ENCODE results near the gene MOK. TPM values are rescaled to one million over a fixed set of nuclear protein-coding genes. Genes with fewer than 3 reads are reported as not detected.

MOK gene
- total RNA-seq, 2 experiments from 2014 or later: 6.5 to 7.4 TPM

DNA sequence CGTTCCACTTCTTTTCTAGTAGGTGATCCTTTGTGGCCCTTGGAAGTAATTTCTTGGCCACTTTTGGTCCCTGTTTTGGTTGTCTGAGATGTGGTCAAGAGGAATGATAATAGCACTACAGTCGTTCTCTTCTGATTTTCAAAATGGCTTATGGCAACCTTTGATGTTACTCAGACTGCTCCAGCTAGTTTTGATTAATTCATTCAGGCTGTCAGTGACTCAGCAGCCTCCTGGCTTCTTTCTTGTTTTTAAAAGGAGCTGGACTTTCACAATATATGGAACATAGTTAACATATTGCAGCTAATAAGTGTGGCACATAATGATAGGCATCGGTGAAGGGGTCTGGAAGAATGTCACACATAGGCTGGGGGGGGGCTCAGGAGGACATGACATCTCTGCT, 117.9 kb downstream of the MOK start:
- Mint-ChIP-seq H3K9me3 (no peaks in the 10 kb centered on the region), H3K4me1 (peaks cover 60% of the 10 kb centered on the region), H3K36me3 (peaks cover 3% of the 10 kb centered on the region), H3K4me3 (no peak overlapping the region), H3K27ac (peak overlapping the region; percentile 70), H3K27me3 (no peaks in the 10 kb centered on the region)
- DNase-seq: no peak

DNA sequence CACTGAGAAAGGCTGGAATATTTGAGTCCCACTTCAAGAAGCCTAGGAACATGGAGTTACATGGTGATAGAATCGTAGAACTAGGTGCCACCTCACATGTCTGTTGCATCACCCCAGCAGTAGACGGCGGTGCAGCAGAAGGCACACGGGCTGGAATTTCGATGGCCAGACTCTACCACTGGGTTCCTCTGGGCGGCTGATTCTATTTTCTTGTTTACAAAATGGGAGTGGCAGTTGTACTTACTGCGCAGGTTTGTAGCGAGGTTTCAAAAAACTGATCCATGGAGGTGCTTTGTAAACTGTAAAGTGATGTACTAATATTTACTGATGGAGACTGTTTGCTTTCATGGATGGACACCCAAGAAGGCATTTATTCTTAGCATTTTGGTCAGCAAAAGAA, 119.6 kb downstream of the MOK start:
- Mint-ChIP-seq H3K27me3 (no peaks in the 10 kb centered on the region), H3K36me3 (peaks cover 3% of the 10 kb centered on the region), H3K4me1 (peaks cover 69% of the 10 kb centered on the region), H3K4me3 (no peak overlapping the region), H3K9me3 (no peaks in the 10 kb centered on the region), H3K27ac (peak overlapping the region; percentile 56)
- no peak for DNase-seq

DNA sequence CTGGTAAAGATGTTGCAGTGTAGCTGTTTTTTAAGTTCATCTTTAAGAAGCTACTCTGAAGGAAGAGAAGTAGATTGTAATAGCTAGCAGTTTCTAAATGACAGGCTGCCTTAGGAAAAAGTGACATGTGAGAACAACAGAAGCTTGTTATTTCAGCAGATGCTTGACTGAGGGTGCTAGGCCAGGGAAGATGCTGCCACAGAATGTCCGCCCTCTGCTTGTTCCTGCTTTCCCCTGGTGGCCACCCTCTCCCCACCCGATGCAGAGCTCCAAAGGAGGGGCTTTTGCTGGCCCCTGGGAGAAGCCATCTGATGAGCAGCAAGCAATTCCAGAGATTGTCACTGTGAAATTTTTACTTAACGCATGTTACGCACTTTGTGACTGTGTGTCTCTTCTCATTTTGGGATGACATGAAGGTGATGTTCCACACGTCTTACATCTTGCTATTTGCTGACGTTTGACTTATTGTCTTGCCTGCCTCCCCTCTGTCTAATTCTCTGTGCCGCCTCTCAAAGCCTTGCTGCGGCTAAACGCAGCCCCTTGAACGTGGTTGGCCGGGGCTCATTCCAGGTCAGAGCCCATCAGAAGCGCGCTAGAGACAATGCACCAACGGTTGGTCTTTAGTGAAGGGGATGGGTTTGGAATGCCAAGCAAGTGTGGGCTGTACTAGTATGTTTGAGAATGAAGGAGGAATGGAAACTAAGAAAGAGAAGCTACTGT, 120.5 kb downstream of the MOK start:
- Mint-ChIP-seq H3K4me3 (peak overlapping the region; percentile 14), H3K27ac (peak overlapping the region; percentile 87)

DNA sequence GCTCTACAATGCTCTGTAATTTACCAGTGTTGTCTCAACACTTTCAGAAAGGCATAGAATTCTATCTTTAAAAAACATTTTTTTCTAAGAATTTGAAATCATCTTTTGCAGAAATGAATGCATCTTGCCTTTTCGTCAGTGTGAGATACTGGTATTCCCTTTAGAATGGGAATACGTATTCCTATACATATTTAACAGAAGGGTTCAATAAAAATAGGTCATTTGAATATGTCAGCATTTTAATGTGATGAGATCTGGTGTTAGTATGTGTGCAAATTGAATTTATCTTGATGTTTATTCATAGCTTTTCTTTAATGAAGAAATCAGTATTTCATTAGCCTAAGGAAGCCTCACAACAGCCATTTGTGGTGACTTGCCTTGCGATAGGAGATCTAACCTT, 121.1 kb downstream of the MOK start:
- Mint-ChIP-seq H3K27ac (peak overlapping the region; percentile 87), H3K9me3 (no peaks in the 10 kb centered on the region), H3K4me1 (peaks cover 69% of the 10 kb centered on the region), H3K27me3 (no peaks in the 10 kb centered on the region), H3K4me3 (peak overlapping the region; percentile 14), H3K36me3 (peaks cover 3% of the 10 kb centered on the region)
- no peak for DNase-seq

More for the DNA sequence above, 120.5 kb downstream of the MOK start:
- DNase-seq: peak; percentile 43
- H3K9me3 Mint-ChIP-seq: no peaks in the 10 kb centered on the region
- peaks cover 3% of the 10 kb centered on the region for H3K36me3 Mint-ChIP-seq
- H3K27me3 Mint-ChIP-seq: no peaks in the 10 kb centered on the region
- H3K4me1 Mint-ChIP-seq: peaks cover 69% of the 10 kb centered on the region

DNA sequence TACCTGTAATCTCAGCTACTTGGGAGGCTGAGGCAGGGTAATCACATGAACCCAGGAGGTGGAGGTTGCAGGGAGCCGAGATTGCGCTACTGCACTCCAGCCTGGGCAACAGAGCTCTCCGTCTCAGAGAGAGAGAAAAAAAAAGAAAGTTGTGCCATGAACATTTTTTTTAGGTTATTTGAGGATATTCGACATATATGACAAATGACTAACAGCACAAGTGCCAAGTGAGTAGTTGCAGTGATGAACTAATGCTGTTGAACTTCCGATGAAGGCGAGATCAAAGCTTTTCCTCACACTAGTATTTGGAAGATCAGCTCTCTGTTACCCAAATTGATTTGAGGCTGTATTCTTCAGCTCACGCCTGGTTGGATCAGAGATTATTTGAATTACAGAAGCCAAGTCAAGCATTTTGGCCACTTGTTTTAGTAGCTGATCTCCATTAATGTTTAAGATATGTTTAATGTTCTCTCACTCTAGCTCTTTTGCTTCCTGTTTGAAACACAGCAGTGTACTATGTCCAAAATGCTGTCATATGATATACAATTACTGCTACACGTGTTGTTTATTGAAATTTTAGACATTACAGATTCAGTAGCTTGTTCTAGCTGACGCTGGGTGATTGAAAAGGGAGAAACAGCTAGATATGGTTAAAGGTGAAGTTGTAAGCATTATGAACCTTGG, 121.9 kb downstream of the MOK start:
- peak overlapping the region; percentile 87 for H3K27ac Mint-ChIP-seq
- peak overlapping the region; percentile 13 for H3K4me3 Mint-ChIP-seq
- H3K27me3 Mint-ChIP-seq: no peaks in the 10 kb centered on the region
- no peaks in the 10 kb centered on the region for H3K9me3 Mint-ChIP-seq
- H3K4me1 Mint-ChIP-seq: peaks cover 72% of the 10 kb centered on the region
- peaks cover 3% of the 10 kb centered on the region for H3K36me3 Mint-ChIP-seq
- no peak for DNase-seq

DNA sequence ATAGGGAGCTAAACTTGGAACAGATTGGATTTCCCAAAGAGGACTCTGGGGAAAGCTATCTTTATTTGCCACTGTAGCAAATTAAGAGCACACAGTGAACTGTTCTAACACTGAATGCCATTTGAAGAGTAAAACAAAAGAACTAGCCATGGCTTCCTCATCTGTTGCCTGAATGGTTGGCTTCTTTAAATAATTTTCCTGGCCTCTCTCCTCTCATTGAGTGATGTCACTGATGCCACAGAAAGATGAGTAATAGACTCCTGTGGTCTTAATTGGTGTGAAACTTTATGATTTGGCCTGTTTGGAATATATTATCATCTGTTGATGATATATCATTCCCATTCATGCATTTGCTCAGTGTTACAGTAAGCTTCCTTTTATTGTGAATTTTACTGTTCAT, 122.8 kb downstream of the MOK start:
- H3K4me1 Mint-ChIP-seq: peaks cover 73% of the 10 kb centered on the region
- H3K4me3 Mint-ChIP-seq: no peak overlapping the region
- DNase-seq: no peak
- no peaks in the 10 kb centered on the region for H3K9me3 Mint-ChIP-seq
- no peaks in the 10 kb centered on the region for H3K27me3 Mint-ChIP-seq
- peaks cover 3% of the 10 kb centered on the region for H3K36me3 Mint-ChIP-seq
- H3K27ac Mint-ChIP-seq: no peak overlapping the region

DNA sequence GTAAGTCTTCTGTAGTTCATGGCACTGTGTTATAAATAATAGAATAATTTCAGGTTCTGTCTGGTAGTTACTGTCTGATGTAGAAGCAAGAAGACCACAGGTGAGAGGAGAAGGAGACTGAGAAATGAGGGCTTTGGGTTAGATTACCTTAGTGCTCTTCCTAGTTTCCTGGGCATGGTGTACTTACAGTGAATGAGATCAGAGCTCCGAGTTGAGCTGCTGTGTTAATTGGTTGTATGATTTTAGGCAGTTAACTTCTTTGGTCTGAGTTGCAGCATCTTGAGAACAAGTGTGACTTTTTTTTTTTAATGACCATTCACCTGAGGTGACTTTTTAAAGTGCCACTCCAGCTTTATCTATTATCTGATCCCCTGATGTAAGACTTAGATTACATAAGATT, 123.8 kb downstream of the MOK start:
- H3K27ac Mint-ChIP-seq: peak overlapping the region; percentile 3
- H3K9me3 Mint-ChIP-seq: peaks cover 2% of the 10 kb centered on the region
- H3K27me3 Mint-ChIP-seq: no peaks in the 10 kb centered on the region
- peaks cover 5% of the 10 kb centered on the region for H3K36me3 Mint-ChIP-seq
- peaks cover 70% of the 10 kb centered on the region for H3K4me1 Mint-ChIP-seq
- DNase-seq: no peak
- H3K4me3 Mint-ChIP-seq: no peak overlapping the region

DNA sequence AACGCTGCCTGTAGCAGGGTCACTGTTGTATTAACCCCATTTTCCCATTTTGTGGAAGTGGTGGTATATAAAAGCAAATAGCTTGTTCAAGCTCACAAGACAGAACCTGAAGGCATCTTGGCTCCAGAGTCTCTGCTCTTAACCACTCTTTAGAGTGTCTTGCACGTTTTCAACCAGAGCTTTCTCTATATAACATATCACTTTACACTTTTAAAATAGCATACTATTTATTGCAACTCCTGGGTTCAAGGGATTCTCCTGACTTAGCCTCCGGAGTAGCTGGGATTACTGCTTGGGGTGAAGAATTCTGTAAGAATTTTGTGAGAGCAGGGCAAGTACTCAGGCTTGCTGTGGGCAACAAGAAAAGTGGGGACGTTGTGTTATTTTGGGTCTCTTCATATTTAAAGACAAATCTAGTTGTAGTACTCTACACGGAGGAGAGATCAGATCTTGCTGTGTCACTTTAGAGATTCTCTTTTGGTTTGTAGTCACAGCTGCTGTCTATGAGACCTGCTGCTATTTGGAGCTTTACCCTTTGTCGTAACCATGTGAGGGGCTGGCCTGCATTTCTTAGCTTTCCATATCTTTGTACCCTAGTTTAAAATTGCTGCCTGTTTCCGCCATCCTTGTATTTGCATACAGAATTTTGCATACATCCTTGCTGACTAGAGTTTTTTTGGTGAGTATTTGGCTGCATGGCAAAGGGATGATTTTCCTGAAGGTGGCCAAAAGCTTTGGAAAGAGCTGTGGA, 124.5 kb downstream of the MOK start:
- Mint-ChIP-seq H3K27me3 (no peaks in the 10 kb centered on the region), H3K36me3 (peaks cover 7% of the 10 kb centered on the region), H3K9me3 (peaks cover 2% of the 10 kb centered on the region), H3K27ac (no peak overlapping the region), H3K4me1 (peaks cover 69% of the 10 kb centered on the region), H3K4me3 (no peak overlapping the region)
- DNase-seq: no peak

Other genes with a start within 250 kb of the MOK start
- gene HSP90AA1, start 218.1 kb downstream of the MOK start, total RNA-seq: 1,000 to 10,000 TPM; 1,485 to 1,535 TPM
- gene WDR20, start 165.3 kb downstream of the MOK start, total RNA-seq: 10 to 100 TPM; 22.3 to 27.3 TPM
- 10 to 100 TPM; 12.9 TPM for gene ZNF839, start 14.6 kb upstream of the MOK start, total RNA-seq
- 10 to 100 TPM; 59.2 to 61.8 TPM for gene CINP, start 57.7 kb upstream of the MOK start, total RNA-seq
- 1 to 10 TPM; 4.8 to 5.7 TPM for gene TECPR2, start 57.8 kb upstream of the MOK start, total RNA-seq
- gene ANKRD9, start 204.6 kb upstream of the MOK start, total RNA-seq: 10 to 100 TPM; 10.7 to 10.9 TPM

Data from activated naive CD8-positive, alpha-beta T cell treated with anti-CD3 and anti-CD28 coated beads for 36 hours (primary cell).